Testis (tissue), 2 donors: Measurements from ENCODE around the gene TRIM8.

Source experiments
- CTCF ChIP-seq, 3 experiments: fragments of 450-650 bp in 2 of 3; fragments of 200-600 bp in 1 of 3; sonication (generic) in 1 of 3; IDR thresholded peaks; one replicate each; pipeline ENCODE4 v1.5.1; 2016 to 2019; ENCODE audit warnings: antibody characterized with exemption in 3 of 3, mild to moderate bottlenecking in 2 of 3, moderate library complexity in 1 of 3
- POLR2A ChIP-seq: fragments of 450-650 bp; IDR thresholded peaks from one replicate; pipeline ENCODE4 v1.6.1; 2017; ENCODE audit warnings: antibody characterized with exemption, mild to moderate bottlenecking, moderate library complexity

GRCh38 chr10:102600816-102601215 is 43.5 kb upstream of the TRIM8 start:
- no peak for TF ChIP-seq CTCF (IDR thresholded peaks at IDR 0.05)
- no peak for TF ChIP-seq POLR2A
